ENCODE results near the gene PRODH. TPM values are rescaled to one million over a fixed set of nuclear protein-coding genes. Genes with fewer than 3 reads are reported as not detected.
"Not testable (repeated sequence)": the region's sequence is repeated elsewhere in the genome, so short reads cannot be mapped to it uniquely, and the experiment has no call there.

The PRODH gene
- total RNA-seq, 4 donors from 2014 or later: 48.3 to 202 (median 147) TPM

- no peaks in the 10 kb centered on the region for H3K9me3 ChIP-seq
- H3K27ac ChIP-seq: no peak overlapping the region
- H3K36me3 ChIP-seq: no peaks in the 10 kb centered on the region
- H3K4me3 ChIP-seq: no peak overlapping the region
- TF ChIP-seq EP300 (IDR thresholded peaks at IDR 0.05) (no peak), CTCF (IDR thresholded peaks at IDR 0.05) (no peak), POLR2A (IDR thresholded peaks at IDR 0.05) (no peak)
- WGBS, 2 donors: no CpG with 5 or more reads among the region's 16 CpGs
- no peaks in the 10 kb centered on the region for H3K4me1 ChIP-seq
- no peaks in the 10 kb centered on the region for H3K27me3 ChIP-seq
- DNase-seq (ENCODE audit: low spot score in 2 of 2): no peak
These were observed 4.0 kb downstream of the PRODH start for GRCh38 chr22:18931905-18932652.

DNA sequence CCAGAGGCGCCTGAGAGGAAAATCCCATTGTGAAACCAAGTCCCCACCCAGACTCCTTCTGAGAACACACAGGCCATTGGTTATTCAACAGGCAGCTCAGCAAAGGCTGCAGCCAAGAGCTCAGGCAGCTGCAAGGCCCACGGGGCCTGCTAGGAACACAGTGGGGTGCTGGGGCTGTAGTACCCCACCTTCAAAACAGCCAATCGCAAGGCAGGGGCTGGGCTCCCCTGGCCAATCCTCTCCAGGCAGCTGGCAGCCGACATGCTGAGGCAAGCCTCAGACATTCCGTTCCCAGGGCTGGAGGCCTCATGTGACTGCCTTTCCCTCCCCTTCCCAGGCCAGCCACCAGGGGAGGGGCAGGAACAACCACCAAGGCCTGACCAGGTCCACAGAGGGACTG is 6.6 kb downstream of the PRODH start:
- H3K36me3 ChIP-seq: no peaks in the 10 kb centered on the region
- H3K4me1 ChIP-seq: no peaks in the 10 kb centered on the region
- H3K27me3 ChIP-seq: no peaks in the 10 kb centered on the region
- no peaks in the 10 kb centered on the region for H3K9me3 ChIP-seq
- TF ChIP-seq EP300 (IDR thresholded peaks at IDR 0.05) (peak in 1 of 2 donors; percentile 47), POLR2A (IDR thresholded peaks at IDR 0.05) (no peak), CTCF (IDR thresholded peaks at IDR 0.05) (no peak)
- no CpG with 5 or more reads among the region's 5 CpGs for WGBS, 2 donors
- no peak overlapping the region for H3K4me3 ChIP-seq
- H3K27ac ChIP-seq: peak overlapping the region in 1 of 4 donors; percentile 54
- DNase-seq (ENCODE audit: low spot score in 2 of 2): peak in 1 of 2 donors; percentile 48

- no peaks in the 10 kb centered on the region for H3K9me3 ChIP-seq
- no peak for DNase-seq (ENCODE audit: low spot score in 2 of 2)
- H3K36me3 ChIP-seq: no peaks in the 10 kb centered on the region
- WGBS, 2 donors: no CpG with 5 or more reads among the region's 5 CpGs
- no peak overlapping the region for H3K27ac ChIP-seq
- no peaks in the 10 kb centered on the region for H3K4me1 ChIP-seq
- H3K4me3 ChIP-seq: no peak overlapping the region
- H3K27me3 ChIP-seq: no peaks in the 10 kb centered on the region
- TF ChIP-seq POLR2A (IDR thresholded peaks at IDR 0.05) (no peak), CTCF (IDR thresholded peaks at IDR 0.05) (no peak), EP300 (IDR thresholded peaks at IDR 0.05) (no peak)
These were observed 8.5 kb downstream of the PRODH start for GRCh38 chr22:18927573-18927972.

DNA sequence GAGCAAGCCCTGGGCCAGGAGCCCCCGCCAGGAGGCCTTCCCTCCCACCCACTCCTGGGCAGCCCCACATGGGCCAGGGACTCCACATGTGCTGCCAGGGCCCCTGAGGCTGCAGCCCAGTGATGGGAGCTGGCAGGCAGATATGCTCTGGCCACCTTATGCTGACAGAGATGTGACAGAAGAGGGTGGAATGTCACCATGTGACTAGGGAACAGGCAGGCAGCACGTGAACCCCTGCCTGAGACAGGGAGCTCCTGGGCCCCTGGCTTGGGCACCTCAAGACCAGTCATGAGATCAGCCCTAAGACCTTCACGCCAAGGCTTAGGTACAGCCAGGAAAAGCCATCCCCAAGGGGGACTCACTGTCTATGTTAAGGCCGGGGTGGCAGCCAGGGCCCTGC is 9.1 kb downstream of the PRODH start:
- Histone ChIP-seq H3K9me3 (no peaks in the 10 kb centered on the region), H3K27ac (no peak overlapping the region), H3K4me1 (no peaks in the 10 kb centered on the region), H3K4me3 (no peak overlapping the region), H3K27me3 (no peaks in the 10 kb centered on the region), H3K36me3 (no peaks in the 10 kb centered on the region)
- no peak for TF ChIP-seq CTCF (IDR thresholded peaks at IDR 0.05)
- TF ChIP-seq POLR2A (IDR thresholded peaks at IDR 0.05): no peak
- no peak for TF ChIP-seq EP300 (IDR thresholded peaks at IDR 0.05)
- DNase-seq (ENCODE audit: low spot score in 2 of 2): no peak
- no CpG with 5 or more reads among the region's 4 CpGs for WGBS, 2 donors

GRCh38 chr22:18925368-18926064 is 10.6 kb downstream of the PRODH start:
- no CpG with 5 or more reads among the region's 20 CpGs for WGBS, 2 donors
- H3K27ac ChIP-seq: no peak overlapping the region
- DNase-seq (ENCODE audit: low spot score in 2 of 2): no peak
- no peaks in the 10 kb centered on the region for H3K4me1 ChIP-seq
- no peak for TF ChIP-seq EP300 (IDR thresholded peaks at IDR 0.05)
- TF ChIP-seq POLR2A (IDR thresholded peaks at IDR 0.05): no peak
- TF ChIP-seq CTCF (IDR thresholded peaks at IDR 0.05): no peak
- H3K9me3 ChIP-seq: no peaks in the 10 kb centered on the region
- no peaks in the 10 kb centered on the region for H3K36me3 ChIP-seq
- H3K27me3 ChIP-seq: no peaks in the 10 kb centered on the region
- no peak overlapping the region for H3K4me3 ChIP-seq

- not testable (repeated sequence) for H3K27me3 ChIP-seq; H3K4me1 ChIP-seq; DNase-seq (ENCODE audit: low spot score in 2 of 2); H3K4me3 ChIP-seq; H3K27ac ChIP-seq; H3K9me3 ChIP-seq; H3K36me3 ChIP-seq
- no CpG with 5 or more reads among the region's 12 CpGs for WGBS, 2 donors
These were observed 15.7 kb downstream of the PRODH start for GRCh38 chr22:18920257-18920902.

GRCh38 chr22:18917818-18918217 is 18.3 kb downstream of the PRODH start:
- not testable (repeated sequence) for H3K9me3 ChIP-seq; H3K27me3 ChIP-seq; DNase-seq (ENCODE audit: low spot score in 2 of 2); H3K36me3 ChIP-seq; H3K27ac ChIP-seq; H3K4me1 ChIP-seq; H3K4me3 ChIP-seq
- WGBS, 2 donors: 83% methylated on average over 1 of the region's 3 CpGs; no CpG with 5 or more reads in 1 of the 2 donors

All from tibial nerve (tissue), 4 donors.